B cell (primary cell): ENCODE measurements around the gene RFTN2. TPM values are rescaled to one million over a fixed set of nuclear protein-coding genes. Genes with fewer than 3 reads are reported as not detected.

ENCODE experiments used
- ATAC-seq: fragments of 200-7000 bp; cut with Tn5 transposase; one replicate; pipeline ENCODE4 v1.10.0; 2021; ENCODE audit warnings: low read depth, mild to moderate bottlenecking, moderate number of reproducible peaks, moderate library complexity
- CTCF ChIA-PET: fragments of 350-600 bp; sonication (Branson Sonifier 250); formaldehyde crosslinking; loops from one replicate; lab custom pipeline; 2021; ENCODE audit warnings: antibody characterized with exemption, inconsistent platforms; lab: Charles Lee
- POLR2A ChIA-PET: fragments of 350-600 bp; sonication (Branson Sonifier 250); formaldehyde crosslinking; loops from one replicate; lab custom pipeline; 2021; ENCODE audit warnings: antibody characterized with exemption; lab: Charles Lee
- DNase-seq: peaks from one replicate; pipeline ENCODE4 v3.0.0; 2013
- H2AFZ ChIP-seq: 2 replicates; pipeline ENCODE4 v1.6.1; 2012; ENCODE audit warnings: mild to moderate bottlenecking, low read depth, low read length; ENCODE audit not compliant: insufficient read depth, poor library complexity, severe bottlenecking
- H3K27ac ChIP-seq, 2 donors: 1 replicate in 1 of 2; 2 replicates in 1 of 2; pipeline ENCODE4 v1.5.1; 2012 to 2013; ENCODE audit warnings: low read length in 2 of 2, mild to moderate bottlenecking in 2 of 2, moderate library complexity in 1 of 2
- H3K27me3 ChIP-seq, 4 experiments: fragments of 200-600 bp in 1 of 4; sonication (generic) in 1 of 4; replicated peaks in 1 of 4; 1 replicate in 2 of 4; 2 replicates in 2 of 4; pipeline versions ENCODE4 v1.6.1 to v1.7.0; 2013 to 2016; ENCODE audit warnings: low read length in 3 of 4, mild to moderate bottlenecking in 2 of 4, mixed read lengths in 1 of 4, moderate library complexity in 1 of 4; ENCODE audit not compliant: insufficient read depth in 4 of 4, control insufficient read depth in 3 of 4; ENCODE audit errors: control extremely low read depth in 1 of 4
- H3K36me3 ChIP-seq, 2 experiments: replicated peaks in 1 of 2; 1 replicate in 1 of 2; 2 replicates in 1 of 2; pipeline versions ENCODE4 v1.6.1 to v1.7.1; 2013; ENCODE audit warnings: low read length in 1 of 2; ENCODE audit not compliant: insufficient read depth in 2 of 2, control insufficient read depth in 1 of 2; ENCODE audit errors: control extremely low read depth in 1 of 2, extremely low read depth in 1 of 2
- H3K4me1 ChIP-seq, 2 donors: fragments of 200-600 bp in 1 of 2; sonication (generic) in 1 of 2; 1 replicate in 1 of 2; 2 replicates in 1 of 2; pipeline versions ENCODE4 v1.5.1 to v1.6.1; 2013 to 2017; ENCODE audit warnings: low read length in 2 of 2; ENCODE audit not compliant: control insufficient read depth in 2 of 2, insufficient read depth in 2 of 2
- H3K4me2 ChIP-seq: replicated peaks from 2 replicates; pipeline ENCODE3; 2012; ENCODE audit warnings: mild to moderate bottlenecking, low read depth, low read length; ENCODE audit not compliant: poor library complexity, severe bottlenecking
- H3K4me3 ChIP-seq, 5 experiments: fragments of 200-600 bp in 1 of 5; sonication (generic) in 1 of 5; 1 replicate in 3 of 5; 2 replicates in 2 of 5; pipeline versions ENCODE4 v1.5.1 to v1.7.0; 2011 to 2016; ENCODE audit warnings: low read length in 4 of 5, mild to moderate bottlenecking in 4 of 5, low read depth in 2 of 5, control low read depth in 1 of 5, moderate library complexity in 1 of 5; ENCODE audit not compliant: insufficient read depth in 1 of 5; ENCODE audit errors: control extremely low read depth in 1 of 5, extremely low read depth in 1 of 5
- H3K79me2 ChIP-seq: fragments of 200-600 bp; sonication (generic); one replicate; pipeline ENCODE4 v1.6.0; 2016; ENCODE audit warnings: low read length; ENCODE audit not compliant: control insufficient read depth, insufficient read depth
- H3K9ac ChIP-seq: fragments of 200-600 bp; sonication (generic); 2 replicates; pipeline ENCODE4 v1.6.1; 2017; ENCODE audit warnings: mild to moderate bottlenecking, low read length, moderate library complexity
- H3K9me3 ChIP-seq, 3 donors: one replicate each; pipeline versions ENCODE4 v1.6.1 to v1.7.1; 2013; ENCODE audit warnings: low read length in 2 of 3; ENCODE audit not compliant: control insufficient read depth in 2 of 3, insufficient read depth in 1 of 3; ENCODE audit errors: control extremely low read depth in 1 of 3
- H4K20me1 ChIP-seq: 2 replicates; pipeline ENCODE4 v1.6.0; 2012; ENCODE audit warnings: mild to moderate bottlenecking, low read length; ENCODE audit not compliant: insufficient read depth, control insufficient read depth, poor library complexity, severe bottlenecking
- H3K27ac Mint-ChIP-seq: one replicate; pipeline ENCODE4 v1.8.0; 2021; ENCODE audit warnings: mixed read lengths
- H3K27me3 Mint-ChIP-seq: one replicate; pipeline ENCODE4 v1.8.0; 2021; ENCODE audit warnings: mixed read lengths
- H3K4me1 Mint-ChIP-seq: one replicate; pipeline ENCODE4 v1.8.0; 2021; ENCODE audit warnings: mixed read lengths
- H3K4me3 Mint-ChIP-seq: one replicate; pipeline ENCODE4 v1.8.0; 2021; ENCODE audit warnings: mixed read lengths
- H3K9me3 Mint-ChIP-seq: one replicate; pipeline ENCODE4 v1.8.0; 2022; ENCODE audit warnings: mixed read lengths; ENCODE audit not compliant: insufficient read depth
- CTCF ChIP-seq: fragments of 200-600 bp; IDR thresholded peaks from one replicate; pipeline ENCODE4 v1.8.0; 2022; ENCODE audit warnings: antibody characterized with exemption, mild to moderate bottlenecking
- EZH2 ChIP-seq: IDR thresholded peaks from 2 replicates; pipeline ENCODE4 v1.6.1; 2012; ENCODE audit warnings: borderline replicate concordance, low read depth, mild to moderate bottlenecking, moderate library complexity, low read length; ENCODE audit not compliant: insufficient read depth, poor library complexity, severe bottlenecking
- WGBS: methylation state at CpG from one replicate; pipeline ENCODE4 v1.1.5; 2013; ENCODE audit warnings: missing lambda C conversion rate; ENCODE audit not compliant: insufficient coverage; 5-methylcytosine and 5-hydroxymethylcytosine counted together
- intact Hi-C: fragments of 100-400 bp; cut with micrococcal nuclease; formaldehyde crosslinking; loops from one replicate; pipeline ENCODE4 v1.10.0; 2022
- polyA plus RNA-seq: library from polyadenylated mRNA; depleted of rRNA; stranded (reverse); fragments of >200 nt; gene quantifications from 2 replicates; pipeline ENCODE4 v1.2.3, GENCODE V29; 2012
- small RNA-seq: library from RNA; depleted of rRNA; stranded (forward); fragments of <200 nt; gene quantifications from one replicate; pipeline ENCODE3, GENCODE V24; 2012; ENCODE audit warnings: low replicate concordance, low read depth; ENCODE audit not compliant: insufficient read length
- total RNA-seq, 2 donors: library from RNA; stranded (reverse); fragments of 120-200 nt in 1 of 2; gene quantifications; 1 replicate in 1 of 2; 2 replicates in 1 of 2; pipeline versions ENCODE4 v1.2.3 to v1.2.4, GENCODE V29; 2013 to 2022

RFTN2 gene
- total and polyA plus RNA-seq, 2 donors (not counting 1 experiment from before 2014, with no cell fraction given), result not detected

DNA sequence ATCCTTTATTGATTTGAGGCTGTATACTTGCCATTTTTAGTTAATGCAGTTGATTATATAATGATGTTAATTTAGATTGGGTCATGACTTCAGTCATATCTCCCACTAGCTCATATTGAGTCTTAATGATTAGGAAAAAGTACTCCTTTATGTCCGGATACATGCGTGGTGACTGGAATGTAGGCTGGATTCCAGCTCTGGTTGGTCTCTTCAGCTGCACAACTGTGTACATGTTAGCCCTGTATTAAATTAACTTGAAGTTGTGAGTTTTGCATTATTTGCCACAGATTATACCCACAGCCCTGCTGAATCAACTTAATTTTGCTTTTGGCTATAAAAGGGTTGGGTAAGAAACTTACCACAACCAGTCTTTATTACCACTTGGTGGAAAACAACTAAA, 137.0 kb downstream of the RFTN2 start:
- intact Hi-C loops, result no loop called here
- H4K20me1 ChIP-seq, result peaks cover 39% of the 10 kb centered on the region
- H3K4me3 Mint-ChIP-seq, result no peak overlapping the region
- H3K36me3 ChIP-seq, result peaks cover 3 to 52% of the 10 kb centered on the region in 2 experiments
- ATAC-seq (no peak), DNase-seq (no peak)
- H3K4me2 ChIP-seq, result no peak overlapping the region
- H3K27ac ChIP-seq, result no peak overlapping the region
- no peak overlapping the region for H2AFZ ChIP-seq
- H3K4me1 ChIP-seq, result no peaks in the 10 kb centered on the region
- H3K4me1 Mint-ChIP-seq, result peaks cover 11% of the 10 kb centered on the region
- no peaks in the 10 kb centered on the region for H3K27me3 Mint-ChIP-seq
- H3K4me3 ChIP-seq, result no peak overlapping the region
- peaks cover 75% of the 10 kb centered on the region for H3K79me2 ChIP-seq
- ChIA-PET POLR2A (no interaction called here), CTCF (no interaction called here)
- TF ChIP-seq CTCF (no peak), EZH2 (no peak)
- H3K27ac Mint-ChIP-seq, result no peak overlapping the region
- no peak overlapping the region for H3K9ac ChIP-seq
- no peaks in the 10 kb centered on the region for H3K27me3 ChIP-seq
- no peaks in the 10 kb centered on the region for H3K9me3 Mint-ChIP-seq
- no peaks in the 10 kb centered on the region for H3K9me3 ChIP-seq
- no CpG with 5 or more reads among the region's 2 CpGs for WGBS

Small RNA genes lying within 50 kb of the gene (small RNA-seq; reads per million reads assigned to genes)
- gene AC020550.1, result not detected

Other genes starting within 250 kb of the RFTN2 start
- 523 and 524 TPM in 2 replicates for gene SF3B1, start 240.6 kb downstream of the RFTN2 start, total RNA-seq
- 722 and 844 TPM in 2 replicates for gene SF3B1, start 240.6 kb downstream of the RFTN2 start, polyA plus RNA-seq
- gene COQ10B, start 222.0 kb downstream of the RFTN2 start, total RNA-seq, result 29.1 and 29.6 TPM in 2 replicates
- 5.8 and 14.5 TPM in 2 replicates for gene COQ10B, start 222.0 kb downstream of the RFTN2 start, polyA plus RNA-seq
- gene HSPD1, start 175.7 kb downstream of the RFTN2 start, total RNA-seq, result 112 and 120 TPM in 2 replicates
- 46.6 and 111 TPM in 2 replicates for gene HSPD1, start 175.7 kb downstream of the RFTN2 start, polyA plus RNA-seq
- gene HSPE1, start 175.2 kb downstream of the RFTN2 start, total RNA-seq, result 37.9 and 46.2 TPM in 2 replicates
- gene HSPE1, start 175.2 kb downstream of the RFTN2 start, polyA plus RNA-seq, result 49.8 and 59.9 TPM in 2 replicates
- 20.1 and 20.8 TPM in 2 replicates for gene MOB4, start 159.5 kb downstream of the RFTN2 start, total RNA-seq
- 12.6 and 15.6 TPM in 2 replicates for gene MOB4, start 159.5 kb downstream of the RFTN2 start, polyA plus RNA-seq
- 10.5 and 12.0 TPM in 2 replicates for gene MARS2, start 29.8 kb upstream of the RFTN2 start, total RNA-seq
- gene MARS2, start 29.8 kb upstream of the RFTN2 start, polyA plus RNA-seq, result 3.1 and 5.1 TPM in 2 replicates
- not detected in 2 replicates for gene BOLL, start 109.7 kb upstream of the RFTN2 start, total RNA-seq
- gene BOLL, start 109.7 kb upstream of the RFTN2 start, polyA plus RNA-seq, result not detected in 2 replicates
- gene PLCL1, start 129.0 kb upstream of the RFTN2 start, total RNA-seq, result 0.07 and 0.12 TPM in 2 replicates
- 0.23 and 0.25 TPM in 2 replicates for gene PLCL1, start 129.0 kb upstream of the RFTN2 start, polyA plus RNA-seq